C4-2B (cell line): ENCODE data around the gene GPX3.

Experiments used
- H3K27ac ChIP-seq: fragments of 450-650 bp; 2 replicates; pipeline ENCODE4 v1.5.1; 2017
- CTCF ChIP-seq: fragments of 450-650 bp; conservative IDR thresholded peaks from 2 replicates; pipeline ENCODE4 v1.5.1; 2017; ENCODE audit warnings: mild to moderate bottlenecking
- ZFX ChIP-seq: fragments of 450-650 bp; IDR thresholded peaks from 2 replicates; pipeline ENCODE4 v1.6.1; 2017

Gene GPX3

DNA sequence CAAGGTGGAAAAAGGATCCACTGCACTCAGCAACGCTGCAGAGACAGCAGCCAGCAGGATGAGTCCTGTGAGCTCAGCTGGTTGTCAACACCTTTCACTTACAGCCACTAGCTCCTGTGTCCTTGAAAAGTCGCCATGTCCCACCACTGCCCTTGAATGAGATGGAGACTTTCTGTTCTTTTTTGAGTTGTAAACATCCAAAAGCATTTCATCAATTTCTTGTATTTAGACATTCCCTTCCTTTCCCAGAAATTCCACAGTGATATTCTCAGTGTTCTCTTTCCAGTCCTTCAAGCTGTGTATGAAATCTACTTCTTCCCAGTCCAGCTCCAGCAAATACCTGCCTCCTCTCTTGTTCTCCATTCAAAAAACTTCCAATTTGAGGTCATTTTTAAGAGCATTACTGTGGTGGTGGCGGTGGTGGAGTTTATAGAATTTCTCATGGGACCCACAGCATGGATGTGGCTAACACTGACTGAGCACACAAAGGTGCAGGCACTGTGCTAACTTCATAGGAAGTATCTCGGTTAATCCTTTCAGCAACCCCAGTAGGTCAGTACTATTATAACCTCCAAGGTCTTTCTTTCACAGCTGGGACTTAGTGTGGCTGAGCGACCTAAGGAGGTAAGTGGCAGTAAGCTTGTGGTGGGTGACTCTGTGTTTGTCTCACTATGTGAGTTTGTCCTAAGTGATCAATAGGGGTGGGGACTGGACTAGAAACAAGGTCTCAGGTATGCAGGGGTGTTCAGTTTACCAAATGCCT, 15.0 kb upstream of the GPX3 start:
- H3K27ac ChIP-seq, result no peak overlapping the region
- no peak for TF ChIP-seq CTCF
- no peak for TF ChIP-seq ZFX

DNA sequence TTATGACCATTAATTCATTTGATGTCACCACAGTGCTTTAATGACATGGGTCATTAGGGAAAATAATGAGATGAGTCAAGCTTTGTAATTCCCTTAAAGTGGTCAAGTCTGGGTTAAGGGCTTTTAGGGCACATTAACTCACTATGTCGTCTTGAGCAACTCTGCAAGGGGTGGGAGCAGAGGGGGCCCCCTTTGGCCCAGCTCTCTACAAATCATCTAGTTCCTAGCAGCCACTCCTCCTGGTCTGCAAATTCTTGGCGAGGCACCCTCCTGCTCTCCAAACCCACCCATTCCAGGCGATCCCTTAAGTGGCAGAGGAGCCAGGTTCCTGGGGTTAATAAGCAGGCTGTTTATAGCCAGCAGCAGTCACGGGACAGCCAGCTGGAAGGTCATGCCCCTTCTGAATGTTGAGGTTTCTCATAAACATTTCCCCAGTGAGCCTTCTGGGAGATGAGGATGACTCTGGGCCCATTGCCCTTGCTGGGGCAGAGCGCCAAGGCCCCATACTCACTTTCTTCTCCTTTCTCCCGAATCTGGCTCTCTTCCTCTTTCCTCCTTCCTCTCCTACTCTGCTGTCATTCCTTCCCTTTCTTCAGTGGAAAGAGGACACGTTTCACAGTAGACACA, 14.3 kb upstream of the GPX3 start:
- TF ChIP-seq CTCF, result no peak
- no peak for TF ChIP-seq ZFX
- H3K27ac ChIP-seq, result no peak overlapping the region

GRCh38 chr5:151006704-151007334, 13.6 kb upstream of the GPX3 start:
- no peak for TF ChIP-seq ZFX
- TF ChIP-seq CTCF, result no peak
- H3K27ac ChIP-seq, result no peak overlapping the region

GRCh38 chr5:151007430-151008209, 12.8 kb upstream of the GPX3 start:
- H3K27ac ChIP-seq, result no peak overlapping the region
- no peak for TF ChIP-seq CTCF
- TF ChIP-seq ZFX, result no peak

GRCh38 chr5:151008210-151008491, 12.2 kb upstream of the GPX3 start:
- TF ChIP-seq ZFX (no peak), CTCF (no peak)
- no peak overlapping the region for H3K27ac ChIP-seq

DNA sequence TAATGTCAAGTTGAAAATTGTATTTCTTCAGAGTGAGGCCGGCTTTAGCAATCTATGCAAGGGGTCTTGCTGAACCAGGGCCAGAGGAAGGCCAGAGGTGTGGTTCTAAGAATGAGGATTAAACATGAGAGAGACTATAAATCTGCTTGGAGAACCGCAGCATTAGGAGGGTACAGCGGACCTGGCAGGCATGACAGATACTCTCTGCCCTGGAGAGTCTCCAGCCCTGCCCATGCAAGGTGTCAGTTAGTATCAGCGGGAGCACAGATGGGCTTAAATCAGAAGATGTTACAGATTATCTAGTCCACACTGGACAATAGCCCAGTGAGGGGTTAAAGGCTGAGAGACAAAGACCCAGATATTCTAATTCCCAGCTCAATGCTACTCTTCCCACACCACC, 11.5 kb upstream of the GPX3 start:
- TF ChIP-seq ZFX, result no peak
- no peak for TF ChIP-seq CTCF

DNA sequence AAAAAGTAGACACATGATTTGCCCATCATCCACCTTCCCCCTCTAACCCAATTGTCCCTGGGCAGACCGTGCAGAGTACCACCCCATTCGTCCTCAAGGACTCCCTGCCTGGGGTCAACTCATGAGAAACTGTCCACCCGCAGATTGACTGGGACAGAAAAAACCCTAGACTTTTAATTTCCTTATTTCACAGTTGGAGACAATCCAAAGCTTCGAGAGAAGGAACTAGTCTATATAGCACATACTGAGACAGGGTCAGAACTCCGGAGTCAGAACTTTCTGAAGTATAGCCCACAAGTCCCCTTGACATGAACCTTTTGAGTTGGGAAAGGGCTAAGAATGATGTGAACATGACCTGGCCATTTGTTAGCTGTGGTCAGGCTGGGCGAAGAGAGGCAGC, 7.5 kb upstream of the GPX3 start:
- TF ChIP-seq CTCF (no peak), ZFX (no peak)
- no peak overlapping the region for H3K27ac ChIP-seq

More for the DNA sequence above, 11.5 kb upstream of the GPX3 start:
- no peak overlapping the region for H3K27ac ChIP-seq
